HEK293 (cell line): ENCODE results near the gene GPR84.

Experiments
- KLF16 ChIP-seq: fragments of 450-650 bp; formaldehyde crosslinking; IDR thresholded peaks from 2 replicates; pipeline ENCODE4 v1.5.1; 2017; ENCODE audit warnings: missing biosample characterization, missing genetic modification characterization
- KLF9 ChIP-seq: fragments of 450-650 bp; formaldehyde crosslinking; IDR thresholded peaks from 2 replicates; pipeline ENCODE4 v1.5.1; 2016; ENCODE audit warnings: missing biosample characterization, missing genetic modification characterization, low read depth
- MEIS1 ChIP-seq: sonication (generic); formaldehyde crosslinking; IDR thresholded peaks from 2 replicates; pipeline ENCODE4 v1.8.1; 2022; ENCODE audit warnings: missing genetic modification reagents, mild to moderate bottlenecking, borderline replicate concordance
- RBAK ChIP-seq: fragments of 450-650 bp; formaldehyde crosslinking; IDR thresholded peaks from 2 replicates; pipeline ENCODE4 v1.5.1; 2016; ENCODE audit warnings: missing biosample characterization, missing genetic modification characterization
- SALL2 ChIP-seq: fragments of 450-650 bp; formaldehyde crosslinking; IDR thresholded peaks from 2 replicates; pipeline ENCODE4 v1.5.0; 2017; ENCODE audit warnings: missing biosample characterization, mild to moderate bottlenecking, missing genetic modification characterization, borderline replicate concordance
- SETDB1 ChIP-seq: IDR thresholded peaks from one replicate; pipeline ENCODE4 v1.6.1; 2017; ENCODE audit warnings: mild to moderate bottlenecking, low read length, moderate library complexity, mixed read lengths; ENCODE audit not compliant: insufficient read length
- SP3 ChIP-seq: fragments of 450-650 bp; formaldehyde crosslinking; IDR thresholded peaks from 2 replicates; pipeline ENCODE4 v1.5.1; 2016; ENCODE audit warnings: missing biosample characterization, missing genetic modification characterization
- TCF7L2 ChIP-seq: IDR thresholded peaks from 2 replicates; pipeline ENCODE4 v1.6.1; 2011; ENCODE audit warnings: low read depth, mild to moderate bottlenecking, inconsistent platforms, low read length, moderate library complexity, borderline replicate concordance
- TRIM28 ChIP-seq: IDR thresholded peaks from 2 replicates; pipeline ENCODE4 v1.6.1; 2011; ENCODE audit warnings: low read length, control low read depth, borderline replicate concordance
- ZBTB20 ChIP-seq: fragments of 450-650 bp; formaldehyde crosslinking; IDR thresholded peaks from 2 replicates; pipeline ENCODE4 v1.5.1; 2016; ENCODE audit warnings: missing biosample characterization, missing genetic modification characterization
- ZBTB21 ChIP-seq: fragments of 450-650 bp; formaldehyde crosslinking; IDR thresholded peaks from 2 replicates; pipeline ENCODE4 v1.5.1; 2017; ENCODE audit warnings: missing biosample characterization, missing genetic modification characterization
- ZFP41 ChIP-seq: fragments of 450-650 bp; formaldehyde crosslinking; IDR thresholded peaks from 2 replicates; pipeline ENCODE4 v1.5.1; 2016; ENCODE audit warnings: missing biosample characterization, missing genetic modification characterization, borderline replicate concordance
- ZNF10 ChIP-seq: fragments of 450-650 bp; formaldehyde crosslinking; IDR thresholded peaks from 2 replicates; pipeline ENCODE4 v1.5.1; 2017; ENCODE audit warnings: missing biosample characterization, missing genetic modification characterization
- ZNF214 ChIP-seq: fragments of 450-650 bp; formaldehyde crosslinking; IDR thresholded peaks from 2 replicates; pipeline ENCODE4 v1.5.1; 2017; ENCODE audit warnings: missing biosample characterization, mild to moderate bottlenecking, missing genetic modification characterization, borderline replicate concordance
- ZNF239 ChIP-seq: fragments of 450-650 bp; formaldehyde crosslinking; IDR thresholded peaks from 2 replicates; pipeline ENCODE4 v1.5.1; 2016; ENCODE audit warnings: missing biosample characterization, missing genetic modification characterization
- ZNF354C ChIP-seq: fragments of 450-650 bp; formaldehyde crosslinking; IDR thresholded peaks from 2 replicates; pipeline ENCODE4 v1.5.1; 2016; ENCODE audit warnings: missing biosample characterization, missing genetic modification characterization, low read depth, borderline replicate concordance
- ZNF366 ChIP-seq: fragments of 450-650 bp; formaldehyde crosslinking; conservative IDR thresholded peaks from 2 replicates; pipeline ENCODE4 v1.5.1; 2016; ENCODE audit warnings: missing biosample characterization, missing genetic modification characterization
- ZNF391 ChIP-seq: fragments of 450-650 bp; formaldehyde crosslinking; IDR thresholded peaks from 2 replicates; pipeline ENCODE4 v1.5.1; 2016; ENCODE audit warnings: low read depth, missing biosample characterization, missing genetic modification characterization, borderline replicate concordance
- ZNF404 ChIP-seq: fragments of 450-650 bp; formaldehyde crosslinking; IDR thresholded peaks from 2 replicates; pipeline ENCODE4 v1.5.1; 2017; ENCODE audit warnings: missing biosample characterization, missing genetic modification characterization
- ZNF501 ChIP-seq: fragments of 450-650 bp; formaldehyde crosslinking; IDR thresholded peaks from 2 replicates; pipeline ENCODE4 v1.5.1; 2016; ENCODE audit warnings: missing biosample characterization, missing genetic modification characterization
- ZNF558 ChIP-seq: fragments of 450-650 bp; formaldehyde crosslinking; IDR thresholded peaks from 2 replicates; pipeline ENCODE4 v1.5.1; 2016; ENCODE audit warnings: missing biosample characterization, missing genetic modification characterization
- ZNF560 ChIP-seq: fragments of 450-650 bp; formaldehyde crosslinking; IDR thresholded peaks from 2 replicates; pipeline ENCODE4 v1.5.1; 2017; ENCODE audit warnings: missing biosample characterization, missing genetic modification characterization, borderline replicate concordance
- ZNF610 ChIP-seq: fragments of 450-650 bp; formaldehyde crosslinking; IDR thresholded peaks from 2 replicates; pipeline ENCODE4 v1.5.1; 2016; ENCODE audit warnings: missing biosample characterization, missing genetic modification characterization, borderline replicate concordance
- ZNF629 ChIP-seq: fragments of 450-650 bp; formaldehyde crosslinking; IDR thresholded peaks from 2 replicates; pipeline ENCODE4 v1.5.1; 2017; ENCODE audit warnings: missing biosample characterization, missing genetic modification characterization
- ZNF654 ChIP-seq: fragments of 450-650 bp; formaldehyde crosslinking; IDR thresholded peaks from 2 replicates; pipeline ENCODE4 v1.5.1; 2016; ENCODE audit warnings: low read depth, missing biosample characterization, missing genetic modification characterization
- ZNF664 ChIP-seq: fragments of 450-650 bp; formaldehyde crosslinking; IDR thresholded peaks from 2 replicates; pipeline ENCODE4 v1.5.1; 2016; ENCODE audit warnings: missing biosample characterization, missing genetic modification characterization
- ZNF677 ChIP-seq: fragments of 450-650 bp; IDR thresholded peaks from 2 replicates; pipeline ENCODE4 v1.5.0; 2018; ENCODE audit warnings: missing biosample characterization, mild to moderate bottlenecking, missing genetic modification characterization, moderate library complexity
- ZNF701 ChIP-seq: fragments of 450-650 bp; formaldehyde crosslinking; IDR thresholded peaks from 2 replicates; pipeline ENCODE4 v1.5.1; 2016; ENCODE audit warnings: missing biosample characterization, missing genetic modification characterization
- ZNF76 ChIP-seq: fragments of 450-650 bp; formaldehyde crosslinking; IDR thresholded peaks from 2 replicates; pipeline ENCODE4; 2016; ENCODE audit warnings: low read depth, missing biosample characterization, missing genetic modification characterization, borderline replicate concordance
- ZNF777 ChIP-seq: fragments of 450-650 bp; formaldehyde crosslinking; IDR thresholded peaks from 2 replicates; pipeline ENCODE4 v1.5.1; 2017; ENCODE audit warnings: missing biosample characterization, missing genetic modification characterization, borderline replicate concordance
- TF ChIP-seq, protein P1 (sequence below): fragments of 450-650 bp; formaldehyde crosslinking; IDR thresholded peaks from 2 replicates; pipeline ENCODE4 v1.5.1; 2017; ENCODE audit warnings: missing biosample characterization, missing genetic modification characterization
- TF ChIP-seq, protein P2 (sequence below): fragments of 450-650 bp; formaldehyde crosslinking; IDR thresholded peaks from 2 replicates; pipeline ENCODE4 v1.5.1; 2016; ENCODE audit warnings: missing biosample characterization, missing genetic modification characterization, low read depth
- TF ChIP-seq, protein P3 (sequence below): fragments of 450-650 bp; formaldehyde crosslinking; IDR thresholded peaks from 2 replicates; pipeline ENCODE4 v1.5.1; 2016; ENCODE audit warnings: missing biosample characterization, missing genetic modification characterization
- TF ChIP-seq, protein P4 (sequence below): fragments of 450-650 bp; formaldehyde crosslinking; IDR thresholded peaks from 2 replicates; pipeline ENCODE4 v1.5.1; 2016; ENCODE audit warnings: missing biosample characterization, missing genetic modification characterization

Gene GPR84

DNA sequence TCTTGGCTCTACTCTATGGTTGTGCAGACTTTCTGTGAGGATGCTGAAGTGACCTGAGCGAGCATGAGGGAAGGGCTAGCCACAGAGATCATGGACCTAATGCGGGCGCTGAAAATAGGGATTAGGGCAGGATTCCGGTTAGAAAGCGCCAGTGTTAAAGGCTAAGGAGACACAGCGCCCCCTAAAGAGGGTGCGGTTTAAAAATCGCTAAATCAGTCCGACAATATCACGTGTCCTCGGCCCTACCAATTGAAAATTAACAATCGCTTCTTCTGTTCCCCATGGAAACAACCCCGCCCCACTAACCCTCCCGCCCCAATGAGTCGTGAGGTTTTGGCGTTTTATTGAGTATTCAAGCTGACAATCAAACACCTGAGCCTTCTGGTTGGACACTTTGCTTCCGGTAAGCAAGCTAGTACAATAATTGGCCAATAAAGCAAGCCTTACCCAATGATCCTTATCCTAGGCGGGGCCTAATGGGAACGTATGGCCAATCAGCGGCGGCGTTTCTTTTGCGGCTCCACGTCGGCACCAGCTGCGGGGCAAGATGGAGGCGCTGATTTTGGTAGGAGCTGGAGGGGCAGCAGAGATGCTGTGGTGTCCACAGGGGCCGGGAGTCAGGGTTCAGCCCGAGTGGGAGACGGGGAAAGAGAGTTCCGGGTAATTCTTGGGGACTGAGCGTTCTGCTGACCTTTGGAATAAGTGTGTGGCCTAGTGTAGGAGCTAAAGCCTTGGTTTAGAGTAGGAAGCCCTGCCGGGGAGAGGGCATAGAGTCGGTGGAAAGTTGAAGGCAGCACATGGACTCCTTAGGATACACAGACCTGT is 39.5 kb downstream of the GPR84 start, which contains the start of gene COPZ1 (continued):
- TF ChIP-seq, protein P1, sequence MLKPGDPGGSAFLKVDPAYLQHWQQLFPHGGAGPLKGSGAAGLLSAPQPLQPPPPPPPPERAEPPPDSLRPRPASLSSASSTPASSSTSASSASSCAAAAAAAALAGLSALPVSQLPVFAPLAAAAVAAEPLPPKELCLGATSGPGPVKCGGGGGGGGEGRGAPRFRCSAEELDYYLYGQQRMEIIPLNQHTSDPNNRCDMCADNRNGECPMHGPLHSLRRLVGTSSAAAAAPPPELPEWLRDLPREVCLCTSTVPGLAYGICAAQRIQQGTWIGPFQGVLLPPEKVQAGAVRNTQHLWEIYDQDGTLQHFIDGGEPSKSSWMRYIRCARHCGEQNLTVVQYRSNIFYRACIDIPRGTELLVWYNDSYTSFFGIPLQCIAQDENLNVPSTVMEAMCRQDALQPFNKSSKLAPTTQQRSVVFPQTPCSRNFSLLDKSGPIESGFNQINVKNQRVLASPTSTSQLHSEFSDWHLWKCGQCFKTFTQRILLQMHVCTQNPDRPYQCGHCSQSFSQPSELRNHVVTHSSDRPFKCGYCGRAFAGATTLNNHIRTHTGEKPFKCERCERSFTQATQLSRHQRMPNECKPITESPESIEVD (tag by site-specific recombination), result no peak
- TF ChIP-seq TCF7L2 (no peak), KLF9 (tag by site-specific recombination) (no peak), ZNF404 (tag by site-specific recombination) (no peak), ZNF610 (no peak), ZNF777 (tag by site-specific recombination) (no peak), ZNF214 (tag by site-specific recombination) (no peak), ZNF239 (tag by site-specific recombination) (no peak), ZBTB21 (0 out of 2 replicates have a peak, but pooled peaks have one; percentile 20), ZBTB20 (tag by site-specific recombination) (no peak), SALL2 (no peak), ZNF366 (peak; percentile 51; the same call in 1 of the 2 replicates), ZNF76 (peak; percentile 62; the same call in 1 of the 2 replicates), ZNF629 (tag by site-specific recombination) (peak; percentile 66), SETDB1 (no peak), ZNF501 (tag by site-specific recombination) (no peak; the same call in 1 of the 2 replicates), ZNF701 (no peak), ZNF354C (tag by site-specific recombination) (no peak), ZNF10 (tag by site-specific recombination) (peak; percentile 68), SP3 (peak; percentile 78), ZNF558 (no peak), RBAK (tag by site-specific recombination) (no peak), ZNF560 (tag by site-specific recombination) (no peak), TRIM28 (no peak), ZNF391 (tag by site-specific recombination) (peak; percentile 38; the same call in 1 of the 2 replicates), ZNF677 (tag by site-specific recombination) (no peak), ZFP41 (tag by site-specific recombination) (no peak), ZNF664 (tag by site-specific recombination) (no peak), MEIS1 (no peak), ZNF654 (tag by site-specific recombination) (peak; percentile 63), KLF16 (tag by site-specific recombination) (peak; percentile 70)
- TF ChIP-seq, protein P2, sequence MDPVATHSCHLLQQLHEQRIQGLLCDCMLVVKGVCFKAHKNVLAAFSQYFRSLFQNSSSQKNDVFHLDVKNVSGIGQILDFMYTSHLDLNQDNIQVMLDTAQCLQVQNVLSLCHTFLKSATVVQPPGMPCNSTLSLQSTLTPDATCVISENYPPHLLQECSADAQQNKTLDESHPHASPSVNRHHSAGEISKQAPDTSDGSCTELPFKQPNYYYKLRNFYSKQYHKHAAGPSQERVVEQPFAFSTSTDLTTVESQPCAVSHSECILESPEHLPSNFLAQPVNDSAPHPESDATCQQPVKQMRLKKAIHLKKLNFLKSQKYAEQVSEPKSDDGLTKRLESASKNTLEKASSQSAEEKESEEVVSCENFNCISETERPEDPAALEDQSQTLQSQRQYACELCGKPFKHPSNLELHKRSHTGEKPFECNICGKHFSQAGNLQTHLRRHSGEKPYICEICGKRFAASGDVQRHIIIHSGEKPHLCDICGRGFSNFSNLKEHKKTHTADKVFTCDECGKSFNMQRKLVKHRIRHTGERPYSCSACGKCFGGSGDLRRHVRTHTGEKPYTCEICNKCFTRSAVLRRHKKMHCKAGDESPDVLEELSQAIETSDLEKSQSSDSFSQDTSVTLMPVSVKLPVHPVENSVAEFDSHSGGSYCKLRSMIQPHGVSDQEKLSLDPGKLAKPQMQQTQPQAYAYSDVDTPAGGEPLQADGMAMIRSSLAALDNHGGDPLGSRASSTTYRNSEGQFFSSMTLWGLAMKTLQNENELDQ, result no peak
- TF ChIP-seq, protein P3, sequence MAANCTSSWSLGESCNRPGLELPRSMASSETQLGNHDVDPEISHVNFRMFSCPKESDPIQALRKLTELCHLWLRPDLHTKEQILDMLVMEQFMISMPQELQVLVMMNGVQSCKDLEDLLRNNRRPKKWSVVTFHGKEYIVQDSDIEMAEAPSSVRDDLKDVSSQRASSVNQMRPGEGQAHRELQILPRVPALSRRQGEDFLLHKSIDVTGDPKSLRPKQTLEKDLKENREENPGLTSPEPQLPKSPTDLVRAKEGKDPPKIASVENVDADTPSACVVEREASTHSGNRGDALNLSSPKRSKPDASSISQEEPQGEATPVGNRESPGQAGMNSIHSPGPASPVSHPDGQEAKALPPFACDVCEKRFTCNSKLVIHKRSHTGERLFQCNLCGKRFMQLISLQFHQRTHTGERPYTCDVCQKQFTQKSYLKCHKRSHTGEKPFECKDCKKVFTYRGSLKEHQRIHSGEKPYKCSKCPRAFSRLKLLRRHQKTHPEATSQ (tag by site-specific recombination), result no peak
- TF ChIP-seq, protein P4, sequence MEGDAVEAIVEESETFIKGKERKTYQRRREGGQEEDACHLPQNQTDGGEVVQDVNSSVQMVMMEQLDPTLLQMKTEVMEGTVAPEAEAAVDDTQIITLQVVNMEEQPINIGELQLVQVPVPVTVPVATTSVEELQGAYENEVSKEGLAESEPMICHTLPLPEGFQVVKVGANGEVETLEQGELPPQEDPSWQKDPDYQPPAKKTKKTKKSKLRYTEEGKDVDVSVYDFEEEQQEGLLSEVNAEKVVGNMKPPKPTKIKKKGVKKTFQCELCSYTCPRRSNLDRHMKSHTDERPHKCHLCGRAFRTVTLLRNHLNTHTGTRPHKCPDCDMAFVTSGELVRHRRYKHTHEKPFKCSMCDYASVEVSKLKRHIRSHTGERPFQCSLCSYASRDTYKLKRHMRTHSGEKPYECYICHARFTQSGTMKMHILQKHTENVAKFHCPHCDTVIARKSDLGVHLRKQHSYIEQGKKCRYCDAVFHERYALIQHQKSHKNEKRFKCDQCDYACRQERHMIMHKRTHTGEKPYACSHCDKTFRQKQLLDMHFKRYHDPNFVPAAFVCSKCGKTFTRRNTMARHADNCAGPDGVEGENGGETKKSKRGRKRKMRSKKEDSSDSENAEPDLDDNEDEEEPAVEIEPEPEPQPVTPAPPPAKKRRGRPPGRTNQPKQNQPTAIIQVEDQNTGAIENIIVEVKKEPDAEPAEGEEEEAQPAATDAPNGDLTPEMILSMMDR (tag by site-specific recombination), result peak; percentile 84
